H1 (cell line): ENCODE data around the gene RPL3. TPM values are rescaled to one million over a fixed set of nuclear protein-coding genes. Genes with fewer than 3 reads are reported as not detected.
A peak's percentile ranks its signal among the peaks of the same experiment; 100 is the strongest.

Source experiments
- CTCF ChIA-PET: fragments of 300-600 bp; sonication (Branson Sonifier 250); formaldehyde crosslinking; loops from one replicate; lab custom pipeline; 2021; ENCODE audit not compliant: partially characterized antibody; lab: Charles Lee
- POLR2A ChIA-PET: fragments of 300-600 bp; sonication (Branson Sonifier 250); formaldehyde crosslinking; loops from one replicate; lab custom pipeline; 2021; ENCODE audit warnings: inconsistent platforms; ENCODE audit not compliant: partially characterized antibody; lab: Charles Lee
- DNase-seq, 2 experiments: peaks; one replicate each; pipeline versions ENCODE4 v3.0.0 to v3.0.0-alpha.2; 2010 to 2022; ENCODE audit warnings: low spot score in 2 of 2, low read depth in 1 of 2, mixed read lengths in 1 of 2
- FAIRE-seq: peaks from 2 replicates; lab custom pipeline; 2011; peaks lifted over from hg19 to GRCh38; lab: Jason Lieb, UNC
- H2AFZ ChIP-seq: 2 replicates; pipeline ENCODE4 v1.8.1; 2012; ENCODE audit warnings: low read length, inconsistent platforms
- H2AK5ac ChIP-seq: 2 replicates; pipeline ENCODE4 v1.6.1; 2013; ENCODE audit warnings: low read depth, low read length
- H2BK120ac ChIP-seq: replicated peaks from 2 replicates; pipeline ENCODE3; 2013; ENCODE audit warnings: low read depth, low read length, inconsistent platforms
- H2BK12ac ChIP-seq: 2 replicates; pipeline ENCODE4 v1.6.1; 2013; ENCODE audit warnings: low read depth, low read length
- H2BK15ac ChIP-seq: 2 replicates; pipeline ENCODE4 v1.6.1; 2013; ENCODE audit warnings: low read length
- H2BK20ac ChIP-seq: 2 replicates; pipeline ENCODE4 v1.6.1; 2013; ENCODE audit warnings: low read length
- H2BK5ac ChIP-seq: 2 replicates; pipeline ENCODE4 v1.6.1; 2013; ENCODE audit warnings: low read depth, low read length
- H3K14ac ChIP-seq: 2 replicates; pipeline ENCODE4 v1.6.1; 2013; ENCODE audit warnings: inconsistent platforms; ENCODE audit not compliant: insufficient read length
- H3K18ac ChIP-seq: 2 replicates; pipeline ENCODE4 v1.6.1; 2013; ENCODE audit warnings: low read length; ENCODE audit errors: extremely low read depth
- H3K23ac ChIP-seq: 2 replicates; pipeline ENCODE4 v1.6.1; 2013; ENCODE audit warnings: inconsistent platforms; ENCODE audit not compliant: insufficient read length
- H3K23me2 ChIP-seq: 2 replicates; pipeline ENCODE4 v1.6.1; 2013; ENCODE audit warnings: low read depth, low read length
- H3K27ac ChIP-seq: 2 replicates; pipeline ENCODE4 v1.6.1; 2011; ENCODE audit warnings: low read depth, low read length, inconsistent platforms
- H3K27me3 ChIP-seq, 4 experiments: replicated peaks in 1 of 4; 1 replicate in 1 of 4; 2 replicates in 3 of 4; pipeline versions ENCODE4 v1.6.1 to v1.8.1; 2011 to 2013; ENCODE audit warnings: low read length in 3 of 4, mild to moderate bottlenecking in 3 of 4, inconsistent platforms in 2 of 4, mixed read lengths in 2 of 4, moderate library complexity in 1 of 4; ENCODE audit not compliant: control insufficient read depth in 3 of 4, insufficient read depth in 3 of 4; ENCODE audit errors: extremely low read depth in 1 of 4
- H3K36me3 ChIP-seq, 4 experiments: 2 replicates each; pipeline versions ENCODE4 v1.6.1 to v1.8.1; 2011 to 2013; ENCODE audit warnings: mild to moderate bottlenecking in 4 of 4, low read length in 3 of 4, moderate library complexity in 2 of 4, control low read depth in 1 of 4, inconsistent platforms in 1 of 4; ENCODE audit not compliant: insufficient read depth in 4 of 4, control insufficient read depth in 2 of 4
- H3K4ac ChIP-seq: replicated peaks from 2 replicates; pipeline ENCODE3; 2013; ENCODE audit warnings: low read length, low read depth, mixed read lengths, inconsistent platforms; ENCODE audit not compliant: insufficient read length
- H3K4me1 ChIP-seq, 4 experiments: replicated peaks in 1 of 4; 1 replicate in 1 of 4; 2 replicates in 3 of 4; pipeline versions ENCODE4 v1.6.1 to v1.8.1; 2011 to 2013; ENCODE audit warnings: low read length in 3 of 4, inconsistent platforms in 2 of 4, mixed read lengths in 1 of 4; ENCODE audit not compliant: insufficient read depth in 4 of 4, control insufficient read depth in 3 of 4
- H3K4me2 ChIP-seq, 2 experiments: 2 replicates each; pipeline versions ENCODE4 v1.6.1 to v1.8.1; 2011 to 2013; ENCODE audit warnings: low read depth in 2 of 2, low read length in 2 of 2, control low read depth in 1 of 2, inconsistent platforms in 1 of 2, mild to moderate bottlenecking in 1 of 2; ENCODE audit not compliant: insufficient read depth in 1 of 2
- H3K4me3 ChIP-seq, 4 experiments: fragments of 200-600, 300-600 bp in 1 of 4; sonication (generic), shearing (Covaris generic), sonication (Bioruptor Twin) in 1 of 4; 2 replicates each; pipeline versions ENCODE4 v1.5.1 to v1.8.1; 2011 to 2016; ENCODE audit warnings: low read length in 4 of 4, low read depth in 3 of 4, control low read depth in 2 of 4, inconsistent platforms in 2 of 4, mild to moderate bottlenecking in 2 of 4, mixed read lengths in 1 of 4, moderate library complexity in 1 of 4; ENCODE audit not compliant: insufficient read depth in 2 of 4; ENCODE audit errors: extremely low read depth in 1 of 4
- H3K56ac ChIP-seq: replicated peaks from 2 replicates; pipeline ENCODE3; 2013; ENCODE audit warnings: low read depth, mild to moderate bottlenecking, mixed read lengths, low read length, inconsistent platforms; ENCODE audit not compliant: insufficient read length
- H3K79me1 ChIP-seq: 2 replicates; pipeline ENCODE4 v1.6.1; 2013; ENCODE audit warnings: low read depth, low read length, control low read depth
- H3K79me2 ChIP-seq, 2 experiments: 2 replicates each; pipeline versions ENCODE4 v1.6.1 to v1.8.1; 2012 to 2013; ENCODE audit warnings: low read length in 2 of 2, mild to moderate bottlenecking in 2 of 2, inconsistent platforms in 1 of 2; ENCODE audit not compliant: insufficient read depth in 2 of 2, control insufficient read depth in 1 of 2
- H3K9ac ChIP-seq, 4 experiments: replicated peaks in 1 of 4; 1 replicate in 1 of 4; 2 replicates in 3 of 4; pipeline versions ENCODE4 v1.6.1 to v1.8.1; 2011 to 2013; ENCODE audit warnings: low read depth in 3 of 4, low read length in 3 of 4, control low read depth in 2 of 4, mild to moderate bottlenecking in 2 of 4, moderate library complexity in 2 of 4, inconsistent platforms in 1 of 4; ENCODE audit errors: extremely low read depth in 1 of 4
- H3K9me3 ChIP-seq, 2 experiments: 2 replicates each; pipeline versions ENCODE4 v1.6.1 to v1.8.1; 2012 to 2013; ENCODE audit warnings: mild to moderate bottlenecking in 2 of 2, moderate library complexity in 2 of 2, control low read depth in 1 of 2, inconsistent platforms in 1 of 2, low read depth in 1 of 2, low read length in 1 of 2, mixed read lengths in 1 of 2; ENCODE audit not compliant: insufficient read depth in 2 of 2
- H4K20me1 ChIP-seq, 2 experiments: replicated peaks in 1 of 2; 2 replicates each; pipeline versions ENCODE3 to v1.8.1; 2011 to 2013; ENCODE audit warnings: inconsistent platforms in 2 of 2, low read length in 2 of 2, mild to moderate bottlenecking in 1 of 2; ENCODE audit not compliant: insufficient read depth in 2 of 2, control insufficient read depth in 1 of 2
- H4K5ac ChIP-seq: 2 replicates; pipeline ENCODE4 v1.6.1; 2013; ENCODE audit warnings: low read length, low read depth, mixed read lengths, inconsistent platforms; ENCODE audit not compliant: insufficient read length
- H4K8ac ChIP-seq: 2 replicates; pipeline ENCODE4 v1.8.0; 2013; ENCODE audit warnings: mild to moderate bottlenecking, moderate library complexity, low read length, inconsistent platforms; ENCODE audit not compliant: insufficient read depth; ENCODE audit errors: extremely low read depth
- H4K91ac ChIP-seq: replicated peaks from 2 replicates; pipeline ENCODE3; 2013; ENCODE audit warnings: low read length, mixed read lengths, inconsistent platforms; ENCODE audit not compliant: insufficient read length
- BCL11A ChIP-seq, 2 experiments: IDR thresholded peaks; one replicate each; pipeline ENCODE4 v1.6.1; 2011; ENCODE audit warnings: low read depth in 2 of 2, low read length in 2 of 2, mild to moderate bottlenecking in 2 of 2
- CREB1 ChIP-seq: IDR thresholded peaks from 2 replicates; pipeline ENCODE4 v1.6.1; 2012; ENCODE audit warnings: inconsistent platforms
- FOSL1 ChIP-seq: IDR thresholded peaks from 2 replicates; pipeline ENCODE4 v1.6.1; 2011; ENCODE audit warnings: mild to moderate bottlenecking, low read depth, low read length, moderate library complexity; ENCODE audit not compliant: insufficient read depth
- PHF8 ChIP-seq: fragments of 200-600 bp; sonication (generic); conservative IDR thresholded peaks from 2 replicates; pipeline ENCODE4 v1.7.1; 2012; ENCODE audit warnings: low read depth, mild to moderate bottlenecking, inconsistent platforms, low read length, moderate library complexity
- RXRA ChIP-seq: IDR thresholded peaks from 2 replicates; pipeline ENCODE4 v1.6.1; 2011; ENCODE audit warnings: low read depth, mild to moderate bottlenecking, low read length, moderate library complexity; ENCODE audit not compliant: insufficient read depth
- SAP30 ChIP-seq: fragments of 300-600 bp; sonication (generic); IDR thresholded peaks from 2 replicates; pipeline ENCODE4 v1.7.1; 2012; ENCODE audit warnings: low read length, moderate library complexity, mild to moderate bottlenecking, inconsistent platforms; ENCODE audit not compliant: insufficient read depth, insufficient replicate concordance
- SP4 ChIP-seq: IDR thresholded peaks from 2 replicates; pipeline ENCODE4 v1.6.1; 2012; ENCODE audit warnings: low read length, inconsistent platforms
- TCF12 ChIP-seq: IDR thresholded peaks from 2 replicates; pipeline ENCODE4 v1.6.1; 2011; ENCODE audit warnings: low read depth, mild to moderate bottlenecking, low read length
- TEAD4 ChIP-seq: IDR thresholded peaks from 2 replicates; pipeline ENCODE4 v1.6.1; 2012; ENCODE audit warnings: low read depth, low read length, inconsistent platforms, mixed read lengths
- WGBS, 2 experiments: shearing (Covaris generic) in 1 of 2; methylation state at CpG; one replicate each; pipeline versions ENCODE4 v1.1.6 to v1.1.7; 2013 to 2015; ENCODE audit warnings: low lambda C conversion rate in 2 of 2, mixed read lengths in 2 of 2, inconsistent platforms in 1 of 2, low coverage in 1 of 2, missing lambda C conversion rate in 1 of 2; ENCODE audit not compliant: insufficient replicate concordance in 2 of 2, insufficient coverage in 1 of 2, insufficient read length in 1 of 2; ENCODE audit errors: extremely low coverage in 1 of 2, missing lambda C conversion rate in 1 of 2; 5-methylcytosine and 5-hydroxymethylcytosine counted together
- polyA plus RNA-seq, 7 experiments: library from polyadenylated mRNA; depleted of rRNA in 3 of 7; stranded (reverse) in 5 of 7; unstranded in 2 of 7; fragments of >200 nt in 5 of 7; fragments of 200-250 nt in 2 of 7; gene quantifications; 1 replicate in 5 of 7; 2 replicates in 1 of 7; 4 replicates in 1 of 7; pipeline versions ENCODE4 v1.2.1 to v1.2.3, GENCODE V29; 2011 to 2013; ENCODE audit warnings: missing spikeins in 2 of 7, mixed read lengths in 2 of 7
- total RNA-seq: library from RNA; stranded (reverse); fragmentation: NEBNext Ultra II Directional; extraction: Animal tissue kit (Norgen Biotek cat#: 25700); gene quantifications from 2 replicates; pipeline ENCODE4 v1.2.1, GENCODE V29; 2021

The RPL3 gene
- total and polyA plus RNA-seq, 2 of the 8 experiments (the other 6 are each of a cell fraction or from before 2014, with no cell fraction given) = 2,865 to 5,466 TPM

DNA sequence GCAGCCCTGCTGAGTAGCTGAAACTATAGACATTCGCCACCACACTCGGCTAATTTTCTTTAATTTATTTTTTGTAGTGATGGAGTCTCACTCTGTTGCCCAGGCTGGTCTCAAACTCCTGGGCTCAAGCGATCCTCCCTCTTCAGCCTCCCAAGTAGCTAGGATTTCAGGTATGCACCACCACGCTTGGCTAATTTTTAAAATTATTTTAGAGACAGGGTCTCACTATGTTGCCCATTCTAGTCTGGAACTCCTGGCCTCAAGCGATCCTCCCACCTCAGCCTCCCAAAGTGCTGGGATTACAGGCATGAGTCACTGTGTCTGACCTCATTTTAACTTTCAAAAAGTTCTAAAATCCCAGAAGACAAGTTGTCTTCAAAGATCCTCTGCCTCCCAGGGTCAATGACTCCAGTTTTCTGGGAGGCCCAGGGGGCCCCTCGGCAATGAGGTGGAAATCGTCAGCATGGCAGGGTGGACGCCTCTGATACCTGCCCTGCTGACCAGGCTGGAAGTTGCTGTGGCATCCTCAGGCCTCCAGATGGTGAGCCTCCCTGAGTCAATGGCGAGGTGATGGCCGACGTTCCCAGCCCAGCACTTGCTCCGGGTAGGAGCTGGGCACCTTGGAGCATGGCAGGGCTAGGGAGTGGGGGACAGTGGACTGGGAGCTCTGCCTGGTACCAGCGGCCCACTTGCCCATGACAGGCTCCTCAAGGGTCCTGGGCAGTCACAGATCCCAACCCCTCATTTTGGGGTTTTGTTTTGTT is 31.1 kb downstream of the RPL3 start:
- no peak overlapping the region for H2BK15ac ChIP-seq
- H4K20me1 ChIP-seq = peaks cover 0 to 1% of the 10 kb centered on the region in 2 experiments
- no peak overlapping the region for H3K9ac ChIP-seq
- FAIRE-seq (no peak), DNase-seq (no peak)
- H3K23ac ChIP-seq = no peak overlapping the region
- H3K14ac ChIP-seq = no peak overlapping the region
- no peak overlapping the region for H2BK5ac ChIP-seq
- no peaks in the 10 kb centered on the region for H3K79me2 ChIP-seq
- TF ChIP-seq FOSL1 = no peak
- TF ChIP-seq BCL11A (IDR thresholded peaks at IDR 0.05; ENCODE audit: low read depth in 2 of 2, low read length in 2 of 2) = no peak
- TF ChIP-seq PHF8 = no peak
- no peak for TF ChIP-seq SP4
- TF ChIP-seq RXRA = no peak
- no peak for TF ChIP-seq TCF12
- TF ChIP-seq TEAD4 = no peak
- TF ChIP-seq CREB1 = no peak
- TF ChIP-seq SAP30 = no peak
- no peak overlapping the region for H3K4me3 ChIP-seq
- H3K18ac ChIP-seq = no peak overlapping the region
- H3K9me3 ChIP-seq = no peaks in the 10 kb centered on the region
- no peak overlapping the region for H2BK120ac ChIP-seq
- no peak overlapping the region for H3K27ac ChIP-seq
- H2BK20ac ChIP-seq = 0 out of 2 replicates have a peak overlapping the region, but pooled peaks have one; percentile 80
- 91% methylated on average over 13 of the region's 13 CpGs; no CpG with 5 or more reads in 1 of the 2 experiments for WGBS, 2 experiments
- H4K5ac ChIP-seq = no peak overlapping the region
- H3K4me2 ChIP-seq = no peak overlapping the region
- no peak overlapping the region for H4K91ac ChIP-seq
- H3K4me1 ChIP-seq = peaks cover 0 to 9% (median 7%) of the 10 kb centered on the region in 4 experiments; a peak in 6 of 7 replicates
- H2AFZ ChIP-seq = no peak overlapping the region
- no peak overlapping the region for H3K4ac ChIP-seq
- H2AK5ac ChIP-seq = no peak overlapping the region
- H4K8ac ChIP-seq = no peak overlapping the region
- no peak overlapping the region for H3K56ac ChIP-seq
- no peaks in the 10 kb centered on the region for H3K36me3 ChIP-seq
- peak overlapping the region; percentile 81; the same call in 1 of the 2 replicates for H2BK12ac ChIP-seq
- ChIA-PET POLR2A (interaction anchor here (37.3 kb wide), 1 partner anchor 29 kb away, joined by 692 read pairs; the partner anchor contains the start of gene RPL3), CTCF (interaction anchor here (0.8 to 2.2 kb wide), 5 partner anchors 12 to 519 kb away, joined by 3 to 6 read pairs (median 4); no protein-coding TSS in a partner anchor)
- no peaks in the 10 kb centered on the region for H3K27me3 ChIP-seq
- no peaks in the 10 kb centered on the region for H3K79me1 ChIP-seq
- H3K23me2 ChIP-seq = no peaks in the 10 kb centered on the region
